ENCODE data around the gene MYRIP.
"Not testable (repeated sequence)": the region's sequence is repeated elsewhere in the genome, so short reads cannot be mapped to it uniquely, and the experiment has no call there.

MYRIP gene

DNA sequence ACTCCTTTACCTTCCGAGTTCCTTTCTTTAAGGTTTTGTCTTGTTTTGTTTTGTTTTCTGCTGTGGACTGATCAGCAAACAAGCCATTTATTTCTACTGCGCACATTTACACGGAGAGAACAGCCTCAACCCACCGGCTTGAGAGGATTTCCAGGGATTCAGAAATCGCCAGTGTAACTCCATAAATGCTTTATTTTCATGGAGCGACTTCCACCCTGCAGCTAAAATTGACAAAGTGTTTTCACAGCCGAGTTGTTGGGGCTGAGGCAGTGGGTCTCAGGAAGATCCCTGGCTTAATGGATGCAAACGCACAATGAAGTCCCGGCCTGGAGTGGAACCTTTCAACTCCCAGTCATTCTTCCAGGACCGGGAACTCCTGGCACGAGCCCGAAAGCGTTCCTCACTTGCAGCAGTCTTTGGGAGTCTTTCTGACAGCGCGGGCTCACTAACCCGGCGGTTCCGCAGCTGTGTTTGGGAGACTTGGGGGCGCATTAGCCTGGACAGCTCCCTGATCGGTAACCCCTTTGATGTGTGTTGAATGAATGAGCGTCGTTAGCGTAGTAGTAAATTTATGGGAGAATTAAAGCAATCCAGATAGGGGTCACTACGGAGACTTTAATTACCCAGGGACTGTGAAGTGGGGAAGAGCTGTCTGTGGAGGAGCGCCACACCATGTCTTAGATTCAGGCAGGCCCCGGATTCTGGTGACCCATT is 785 bp upstream of the MYRIP start:
- no peak for DNase-seq

DNA sequence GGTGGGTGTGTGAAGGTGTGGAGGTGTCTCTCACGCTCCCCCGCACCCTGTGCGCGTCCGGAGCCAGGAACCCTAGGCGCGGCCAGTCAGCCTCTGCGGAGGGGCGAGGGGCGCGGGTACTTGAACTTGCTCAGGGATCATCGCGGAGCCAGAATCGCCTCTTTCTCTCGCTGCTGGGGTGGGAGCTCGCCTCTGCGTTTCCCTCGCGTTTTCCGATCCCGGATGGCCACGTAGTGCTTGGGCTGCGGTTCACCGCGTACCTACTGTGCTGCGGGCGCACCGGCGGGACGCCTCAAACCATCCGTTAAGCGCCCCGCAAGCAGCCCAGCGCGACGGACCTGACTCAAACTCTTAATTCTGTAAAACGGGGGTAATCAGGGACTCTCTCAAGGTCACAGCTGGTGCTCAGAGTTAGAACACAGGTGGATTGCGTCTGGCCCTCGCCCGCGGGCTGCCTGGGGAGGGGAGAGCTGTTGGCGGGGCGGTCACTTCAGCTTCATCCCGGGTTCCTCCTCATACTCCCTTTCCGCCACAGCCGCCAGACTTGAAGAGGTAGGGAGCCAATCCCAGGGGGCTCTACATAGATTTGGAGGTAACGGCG is 686 bp downstream of the MYRIP start:
- no peak for DNase-seq

DNA sequence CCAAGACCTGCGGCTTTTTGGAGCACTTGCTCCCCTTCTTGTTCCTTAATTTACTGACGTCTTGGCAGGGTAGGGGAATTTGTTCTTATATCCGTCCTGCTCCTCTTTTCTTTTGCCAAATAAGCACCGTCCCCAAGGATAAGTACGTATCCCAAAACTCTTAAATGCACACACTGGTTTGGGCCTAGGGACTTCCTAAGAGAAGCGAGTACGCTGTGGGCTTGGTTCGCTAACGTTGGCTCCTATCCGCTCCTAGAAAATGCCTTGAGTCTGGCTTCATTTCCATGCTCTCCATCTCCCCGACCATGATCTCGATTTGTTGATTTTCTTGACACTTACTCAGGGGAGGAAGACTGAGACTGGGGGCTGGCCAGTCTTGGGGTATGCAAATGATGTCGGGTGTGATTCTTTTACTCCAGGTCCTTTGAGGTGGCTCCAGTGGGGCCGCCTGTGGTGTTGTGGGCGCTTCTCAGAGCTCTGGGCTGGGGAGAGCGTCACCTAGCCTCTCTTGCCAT is 1.3 kb downstream of the MYRIP start:
- DNase-seq = no peak

DNA sequence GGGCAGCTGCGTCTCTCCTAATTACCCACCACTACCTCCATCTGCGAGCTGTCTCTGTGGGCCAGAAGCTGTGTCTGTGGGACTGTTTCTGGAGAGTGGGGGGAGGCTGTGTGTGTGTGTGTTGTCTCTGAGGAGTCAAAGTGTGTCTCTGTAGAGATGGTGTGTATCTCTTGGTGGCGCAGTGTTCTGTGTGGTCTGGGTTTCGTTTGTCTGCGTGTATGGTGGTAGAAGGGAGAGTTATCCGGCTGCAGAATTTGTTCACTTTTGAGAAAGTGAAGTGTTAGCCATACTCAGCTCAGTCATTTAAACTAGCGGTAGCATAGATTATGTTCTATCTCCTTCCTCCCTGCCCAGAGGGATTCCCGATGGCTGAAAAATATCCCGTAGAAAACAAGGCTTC is 2.2 kb downstream of the MYRIP start:
- no peak for DNase-seq

DNA sequence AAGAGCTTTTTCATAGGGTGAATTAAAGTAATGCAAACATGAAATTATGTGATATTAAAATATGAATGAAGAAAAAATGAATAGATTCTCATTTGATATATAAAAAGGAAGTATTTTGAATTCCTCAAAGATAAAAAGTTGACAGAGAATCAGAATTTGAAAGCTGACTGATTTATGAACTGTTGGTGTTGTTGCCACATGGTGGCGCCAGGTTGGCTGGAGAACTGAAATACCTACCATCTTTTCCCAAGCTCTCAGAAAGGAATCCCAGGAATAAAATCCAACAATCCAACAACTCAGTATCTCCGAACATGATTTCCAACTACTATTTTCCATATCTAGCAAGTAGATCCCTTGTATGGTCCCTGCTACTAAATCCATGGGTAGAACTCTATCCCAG is 3.1 kb downstream of the MYRIP start:
- no peak for DNase-seq

DNA sequence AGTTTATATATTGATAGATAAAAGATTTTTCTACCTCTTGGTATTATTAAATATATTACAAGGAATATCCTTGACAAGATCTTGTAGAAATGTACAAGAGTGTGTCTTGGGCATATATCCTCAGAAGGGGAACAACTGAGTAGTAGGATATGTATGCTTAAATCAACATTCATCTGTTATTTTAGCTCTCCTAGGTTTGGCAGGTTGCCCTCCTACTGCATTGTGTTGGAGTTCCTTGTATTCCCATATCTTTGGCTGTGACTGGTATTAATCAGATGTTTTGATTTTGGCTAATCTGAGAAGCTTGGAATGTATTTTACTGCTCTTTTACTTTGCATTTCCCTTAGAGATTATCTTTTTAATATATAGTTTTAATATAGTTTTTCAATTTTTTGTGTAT is 4.6 kb downstream of the MYRIP start:
- no peak for DNase-seq

DNA sequence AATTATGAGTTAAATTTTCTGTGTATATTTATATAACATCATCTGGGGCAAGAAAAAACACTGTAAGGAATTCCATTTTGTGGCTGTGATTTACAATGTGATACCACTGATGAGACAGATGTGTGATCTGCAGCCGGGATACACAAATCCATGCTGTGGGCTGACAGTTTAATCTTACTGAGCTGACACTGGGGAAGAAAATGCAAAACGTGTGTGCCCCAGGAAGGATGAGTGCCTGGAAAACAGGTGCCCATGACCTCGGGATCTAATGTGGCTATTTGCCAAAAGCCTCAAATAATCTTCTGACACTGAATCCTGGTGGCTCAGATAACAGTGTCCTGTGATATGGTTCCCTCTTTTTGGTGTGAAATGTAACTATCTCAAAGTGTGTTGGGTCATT is 10.5 kb downstream of the MYRIP start:
- no peak for DNase-seq

DNA sequence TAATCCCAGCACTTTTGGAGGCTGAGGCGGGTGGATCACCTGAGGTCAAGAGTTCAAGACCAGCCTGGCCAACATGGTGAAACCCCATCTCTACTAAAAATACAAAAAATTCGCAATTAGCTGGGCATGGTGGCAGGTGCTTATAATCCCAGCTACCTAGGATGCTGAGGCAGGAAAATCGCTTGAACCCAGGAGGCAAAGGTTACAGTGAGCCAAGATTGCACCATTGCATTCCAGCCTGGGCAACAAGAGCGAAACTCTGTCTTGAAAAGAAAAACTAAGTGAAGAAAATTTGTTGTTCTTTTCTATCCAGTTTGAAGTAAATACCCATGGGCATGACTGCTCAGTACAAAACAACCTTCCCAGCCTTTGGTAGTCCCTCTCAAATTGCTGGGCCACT is 24.4 kb downstream of the MYRIP start:
- DNase-seq = not testable (repeated sequence)

DNA sequence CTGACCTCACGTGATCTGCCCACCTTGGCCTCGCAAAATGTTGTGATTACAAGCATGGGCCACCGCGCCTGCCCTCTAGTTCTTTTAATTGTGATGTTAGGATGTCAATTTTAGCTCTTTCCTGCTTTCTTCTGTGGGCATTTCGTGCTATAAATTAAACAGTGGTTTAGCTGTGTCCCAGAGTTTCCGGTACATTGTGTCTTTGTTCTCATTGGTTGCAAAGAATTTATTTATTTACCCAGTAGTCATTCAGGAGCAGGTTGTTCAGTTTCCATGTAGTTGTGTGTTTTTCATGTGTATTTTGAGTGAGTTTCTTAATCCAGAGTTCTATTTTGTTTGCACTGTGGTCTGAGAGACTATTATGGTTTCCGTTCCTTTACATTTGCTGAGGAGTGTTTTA is 30.1 kb downstream of the MYRIP start:
- DNase-seq = no peak

DNA sequence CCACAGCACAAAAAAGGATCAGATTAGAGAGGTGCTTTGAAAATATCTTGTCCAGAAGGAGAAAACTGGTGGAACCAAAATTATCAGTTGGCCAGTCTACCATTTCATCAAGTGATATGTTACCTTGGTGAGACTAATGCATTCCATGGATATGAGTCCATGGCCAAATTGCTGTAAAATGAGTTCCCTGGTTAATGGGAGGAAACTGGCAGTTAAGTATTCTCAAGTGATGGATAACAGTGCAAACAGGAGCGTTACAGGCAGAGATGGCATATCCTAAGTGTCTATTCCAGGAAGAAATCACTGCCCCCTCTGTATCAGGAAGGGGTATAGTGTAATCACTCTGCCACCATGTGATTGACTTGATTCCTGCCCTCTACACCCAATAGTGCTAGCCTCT is 34.0 kb downstream of the MYRIP start:
- no peak for DNase-seq

DNA sequence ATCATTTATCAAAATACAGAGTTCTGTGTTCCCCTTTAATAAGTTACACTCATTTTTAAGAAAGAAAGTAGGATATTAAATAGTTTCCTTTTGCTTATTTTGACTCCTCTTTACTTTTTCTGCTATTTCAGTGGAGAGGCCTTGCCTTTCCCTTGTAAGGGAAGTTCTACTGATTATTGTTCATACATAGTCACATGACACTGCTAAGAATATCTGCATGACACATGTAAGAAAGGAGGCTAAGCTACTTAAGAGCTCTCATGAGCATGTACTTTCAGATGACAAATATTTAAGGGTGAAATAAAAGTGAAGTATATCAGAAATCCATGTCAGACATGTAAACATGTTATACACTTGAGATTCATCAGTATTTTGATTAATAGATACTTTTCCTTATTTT is 39.0 kb downstream of the MYRIP start:
- DNase-seq = no peak

DNA sequence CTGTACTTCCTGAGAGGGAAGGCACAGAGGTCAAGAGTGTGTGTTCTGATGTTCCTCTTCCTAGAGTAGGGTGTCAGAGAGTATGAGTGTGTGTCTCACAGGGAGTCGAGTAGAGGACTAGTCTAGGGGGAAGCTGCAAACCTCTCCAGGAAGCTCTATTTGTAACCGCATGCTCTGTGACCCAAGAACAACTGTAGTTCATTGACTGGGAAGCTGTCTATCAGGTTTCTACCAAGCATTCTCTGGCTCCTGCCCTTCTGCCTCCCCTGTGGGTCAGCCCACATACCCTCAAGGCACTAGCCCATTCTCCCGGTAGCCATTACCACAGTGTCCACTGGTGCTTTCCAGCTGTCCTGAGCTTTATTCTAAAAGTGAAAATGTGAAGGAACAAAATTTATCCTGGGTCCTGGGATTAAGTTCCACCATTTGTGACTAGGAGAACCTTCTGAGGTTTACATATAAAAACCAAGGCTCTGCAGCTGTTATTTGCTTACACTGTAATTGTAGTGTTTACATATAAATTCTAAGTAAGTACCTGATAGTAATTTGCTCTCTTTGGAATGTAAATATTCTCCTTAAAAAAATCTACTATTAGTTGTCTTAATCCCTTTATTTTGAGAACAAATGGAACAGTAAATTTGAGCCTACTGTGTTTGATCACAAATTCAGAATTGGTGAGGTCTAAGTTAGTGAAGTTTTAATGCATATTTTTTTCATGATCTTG is 40.7 kb downstream of the MYRIP start:
- no peak for DNase-seq

DNA sequence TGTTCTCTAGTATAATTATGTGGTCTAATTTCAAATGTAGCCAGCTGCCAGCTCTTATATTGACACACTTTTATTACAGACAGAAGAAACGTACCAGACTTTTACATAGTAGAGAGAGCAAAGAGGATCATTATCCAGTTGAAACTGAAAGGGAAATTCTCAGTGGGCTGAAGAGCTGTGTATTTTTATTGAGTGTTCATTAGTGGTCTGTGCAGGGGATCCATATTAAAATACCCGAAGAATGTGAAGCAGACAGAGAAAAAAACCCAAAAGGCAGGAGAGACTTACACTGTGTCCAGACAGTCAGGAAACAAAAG is 41.3 kb downstream of the MYRIP start:
- no peak for DNase-seq

DNA sequence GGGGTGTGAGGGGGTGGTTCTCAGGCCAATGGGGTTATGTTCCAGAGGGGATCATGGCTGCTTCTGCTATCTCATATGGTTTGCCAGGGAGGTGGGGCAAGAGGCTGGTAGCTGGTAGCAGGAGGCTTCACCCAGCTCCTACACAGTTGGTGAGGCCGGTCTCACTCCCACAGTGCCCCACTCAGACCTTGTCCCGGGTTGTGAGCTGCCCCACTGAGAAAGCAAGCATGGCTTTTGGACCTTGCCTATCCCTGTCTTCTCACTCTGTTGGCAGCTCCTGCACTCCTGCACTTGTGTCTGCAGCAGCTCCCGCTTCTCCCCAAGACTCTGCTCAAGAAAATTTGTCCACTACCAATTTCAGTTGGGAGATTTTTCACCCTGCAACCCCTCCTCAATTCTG is 46.1 kb downstream of the MYRIP start:
- no peak for DNase-seq

DNA sequence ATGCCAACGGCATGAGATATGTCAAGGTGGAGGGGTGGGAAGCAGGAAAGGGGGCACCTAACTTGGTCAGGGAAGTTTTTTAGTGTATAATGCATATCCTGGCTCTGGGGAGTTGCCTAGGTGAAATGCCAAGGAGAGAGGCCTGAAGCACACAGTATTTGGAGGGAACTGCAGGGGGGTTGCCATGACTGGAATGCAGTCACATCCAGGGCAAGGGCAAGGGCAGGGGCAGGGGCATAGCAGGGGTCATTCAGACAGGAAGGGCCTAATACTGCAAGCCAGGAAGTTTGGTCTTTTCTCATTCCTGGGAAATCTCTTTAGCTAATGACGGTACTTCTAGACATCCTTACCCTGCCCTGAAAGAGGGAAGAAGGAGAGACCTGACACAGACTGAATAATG is 60.5 kb downstream of the MYRIP start:
- no peak for DNase-seq

DNA sequence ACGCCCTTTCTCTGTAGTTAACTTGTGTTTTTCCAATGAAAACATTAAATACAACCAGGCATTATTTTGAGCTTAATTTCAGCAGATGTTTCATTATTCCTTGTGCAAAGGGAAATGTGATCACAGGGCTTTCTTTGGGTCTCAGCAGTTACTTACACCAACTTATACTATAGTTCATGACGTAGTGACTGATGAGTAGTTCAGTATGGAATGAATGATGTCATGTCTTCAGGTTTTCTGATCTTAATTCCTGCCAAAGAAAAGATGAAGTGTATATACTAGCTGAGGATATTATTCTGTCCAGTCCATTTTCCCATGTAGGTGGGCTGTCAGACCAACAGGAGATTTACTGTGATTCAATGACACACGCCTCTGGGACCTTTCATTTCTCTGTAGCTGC is 61.3 kb downstream of the MYRIP start:
- no peak for DNase-seq

DNA sequence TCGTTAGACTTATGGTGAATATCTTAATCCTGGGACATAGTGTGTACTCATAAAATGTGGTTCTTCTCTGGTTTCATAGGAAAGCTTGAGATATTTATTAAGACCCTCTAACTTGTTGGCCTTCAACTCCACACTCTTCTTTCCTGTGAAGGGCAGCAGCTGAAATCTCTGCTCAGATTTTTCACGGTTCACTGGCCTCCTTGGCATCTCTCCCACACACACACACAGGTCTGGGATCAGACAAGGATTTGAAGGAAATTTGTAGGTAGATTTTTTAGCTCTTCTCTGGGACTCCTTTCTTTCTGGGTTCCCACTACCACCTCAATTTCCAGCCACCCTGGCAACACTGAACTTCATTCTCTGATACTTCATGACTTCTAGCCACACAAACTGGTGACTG is 70.2 kb downstream of the MYRIP start:
- no peak for DNase-seq

DNA sequence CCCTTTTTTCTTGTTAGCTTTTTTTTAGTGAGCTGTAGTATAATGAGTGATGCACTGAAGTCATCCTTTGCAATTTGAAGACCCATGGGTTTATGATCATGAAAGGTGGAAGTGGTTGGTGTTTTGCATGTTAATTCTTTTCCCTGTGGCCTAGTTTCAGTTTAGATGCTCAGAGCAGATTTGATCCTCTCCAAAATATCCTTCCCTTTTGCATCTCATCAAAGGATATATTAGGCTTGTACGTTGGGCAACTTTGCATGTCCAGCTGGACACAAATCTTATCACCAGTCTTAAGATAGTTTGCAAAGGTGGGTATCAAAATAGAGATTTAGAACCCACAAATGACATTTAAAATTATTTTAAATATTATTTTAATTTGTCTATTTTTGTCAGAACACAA is 72.7 kb downstream of the MYRIP start:
- DNase-seq = no peak

DNA sequence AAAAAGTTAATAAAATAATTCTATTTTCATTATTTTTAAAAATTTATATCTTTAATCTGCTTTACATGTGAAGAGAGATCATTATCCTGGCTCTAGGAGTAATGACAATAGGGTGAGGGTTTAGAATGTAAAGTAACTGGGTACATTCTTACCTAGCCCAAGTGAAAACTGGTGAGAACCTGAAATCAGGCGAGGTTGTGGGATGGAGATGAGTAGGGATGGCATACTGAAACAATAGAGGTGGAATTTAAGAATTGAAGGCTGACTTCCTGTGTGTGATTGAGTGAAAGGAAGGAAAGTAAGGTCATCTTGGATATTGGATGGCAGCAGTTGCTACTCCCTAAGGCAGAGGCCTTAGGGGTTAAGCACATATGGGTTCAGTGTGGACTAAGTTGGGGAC is 82.7 kb downstream of the MYRIP start:
- no peak for DNase-seq

DNA sequence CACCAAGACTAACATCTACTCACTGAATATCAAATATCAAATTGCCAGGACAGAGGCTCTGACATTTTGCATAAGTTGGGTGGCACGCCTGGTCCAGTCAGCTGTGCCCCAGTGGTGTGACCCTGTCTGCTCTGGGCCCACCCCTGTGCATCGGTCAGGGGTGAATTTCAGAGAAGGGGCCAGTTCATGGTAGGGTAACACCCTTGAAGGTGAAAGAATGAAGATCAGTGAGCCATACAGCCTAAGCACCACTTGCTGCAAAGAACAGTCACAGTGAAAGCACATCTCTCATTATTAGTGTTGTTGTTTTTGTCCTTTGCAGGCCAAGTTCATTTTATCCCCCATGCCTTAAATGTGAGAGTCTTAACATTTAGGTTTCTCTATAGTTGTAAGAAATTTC is 86.8 kb downstream of the MYRIP start:
- DNase-seq = no peak

DNA sequence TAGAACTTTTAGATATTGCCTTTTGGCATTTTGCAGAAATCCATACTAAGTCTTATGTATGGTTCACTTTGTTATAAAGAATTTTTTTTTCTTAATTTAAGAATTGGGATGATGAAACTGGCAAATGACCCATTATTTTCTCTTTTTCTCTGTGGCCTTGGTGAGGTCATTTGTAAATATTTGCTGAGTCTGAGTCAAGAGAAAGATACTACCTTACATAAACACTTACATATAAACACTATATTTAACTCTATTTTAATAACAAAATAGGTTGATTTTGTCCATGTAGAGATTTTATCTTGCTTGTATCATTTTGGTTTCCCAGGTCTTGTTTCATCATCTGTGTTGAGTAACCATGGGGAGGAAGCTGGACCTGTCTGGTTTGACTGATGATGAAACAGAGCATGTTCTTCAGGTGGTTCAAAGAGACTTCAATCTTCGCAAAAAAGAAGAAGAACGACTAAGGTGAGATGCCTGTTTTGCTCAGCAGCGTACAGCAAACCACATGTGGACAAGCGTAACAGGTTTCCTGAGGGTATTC is 91.1 kb downstream of the MYRIP start:
- DNase-seq = no peak

DNA sequence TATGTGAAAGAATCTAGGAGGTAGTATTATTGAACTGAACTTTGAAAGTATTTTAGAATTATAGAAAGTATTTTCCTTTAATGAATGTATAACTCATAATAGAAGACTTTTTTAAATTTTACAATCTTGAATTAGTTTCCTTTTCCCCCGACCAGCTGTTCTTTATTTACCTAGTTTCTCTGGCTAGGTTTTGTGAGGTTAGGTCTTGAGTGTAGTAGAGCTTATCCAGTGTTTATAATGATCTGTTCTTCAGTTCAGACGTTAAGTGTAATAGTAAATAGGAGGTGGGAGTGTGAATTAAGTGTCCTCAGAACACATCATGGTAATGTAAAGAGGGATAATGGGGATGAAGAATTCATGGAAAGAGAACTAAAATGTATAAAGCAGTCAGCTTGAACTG is 93.8 kb downstream of the MYRIP start:
- DNase-seq = no peak

DNA sequence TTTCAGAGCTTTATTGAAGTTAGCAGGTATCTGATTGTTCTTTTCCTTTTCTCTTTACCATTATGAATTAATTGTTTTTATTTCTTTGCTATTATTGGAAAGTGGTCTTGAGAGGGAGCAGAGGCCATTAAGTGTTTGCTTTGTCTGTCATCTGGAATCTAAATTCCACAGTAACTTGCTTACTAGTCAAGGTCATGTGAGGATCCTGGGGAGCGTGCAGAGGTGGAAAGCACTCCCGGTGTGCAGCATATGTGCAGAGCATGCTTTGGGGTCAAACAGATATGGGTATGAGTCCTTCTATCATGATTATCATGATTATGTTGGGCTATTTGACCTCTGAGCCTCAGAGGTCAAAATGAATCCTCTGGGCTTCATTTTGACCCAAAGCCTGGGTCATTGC is 96.4 kb downstream of the MYRIP start:
- DNase-seq = no peak

DNA sequence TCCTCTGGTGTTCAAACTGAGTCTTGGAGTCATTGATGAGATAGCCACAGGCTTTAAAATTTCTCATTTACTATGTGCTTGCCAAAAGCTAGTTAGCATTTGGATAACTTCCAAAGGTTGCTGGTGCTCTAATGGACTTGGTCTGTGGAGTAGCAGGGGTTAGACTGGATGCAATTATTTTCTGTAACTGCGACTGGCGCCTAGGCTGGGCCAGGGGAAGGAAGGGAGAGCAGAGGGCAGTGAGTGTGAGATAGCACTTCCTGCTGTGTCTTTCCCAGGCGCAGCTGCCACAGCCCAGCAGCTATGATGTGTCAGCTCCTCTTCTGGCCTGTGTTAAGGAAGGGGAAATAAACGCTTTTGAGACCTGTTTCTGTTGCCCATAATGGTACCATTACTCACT is 98.6 kb downstream of the MYRIP start:
- no peak for DNase-seq

Data from activated CD4-positive, alpha-beta T cell treated with anti-CD3 and anti-CD28 coated beads, Interleukin-2, amount 50 U/mL, for 4 hours (primary cell).